GM23248 (cell line): Measurements from ENCODE around the gene FRMD6.

Source experiments
- EZH2 ChIP-seq: fragments of 200-600 bp; sonication (generic); IDR thresholded peaks from 2 replicates; pipeline ENCODE4 v1.6.1; 2018; ENCODE audit warnings: antibody characterized with exemption, mild to moderate bottlenecking; ENCODE audit not compliant: insufficient read depth, poor library complexity, severe bottlenecking
- EZH2phosphoT487 ChIP-seq: fragments of 200-600 bp; sonication (generic); IDR thresholded peaks from 2 replicates; pipeline ENCODE4 v1.6.1; 2018; ENCODE audit warnings: antibody characterized with exemption, moderate library complexity, mild to moderate bottlenecking, low read depth; ENCODE audit not compliant: insufficient read depth

GRCh38 chr14:51776102-51776894 is 124.6 kb downstream of the FRMD6 start:
- TF ChIP-seq EZH2 (no peak), EZH2phosphoT487 (no peak)
